Measurements from ENCODE around the gene PCDHGB3. TPM values are rescaled to one million over a fixed set of nuclear protein-coding genes. Genes with fewer than 3 reads are reported as not detected.
"Not testable (repeated sequence)": the region's sequence is repeated elsewhere in the genome, so short reads cannot be mapped to it uniquely, and the experiment has no call there.

PCDHGB3 gene
- total RNA-seq, 1 donor from 2014 or later, result 4.3 TPM

DNA sequence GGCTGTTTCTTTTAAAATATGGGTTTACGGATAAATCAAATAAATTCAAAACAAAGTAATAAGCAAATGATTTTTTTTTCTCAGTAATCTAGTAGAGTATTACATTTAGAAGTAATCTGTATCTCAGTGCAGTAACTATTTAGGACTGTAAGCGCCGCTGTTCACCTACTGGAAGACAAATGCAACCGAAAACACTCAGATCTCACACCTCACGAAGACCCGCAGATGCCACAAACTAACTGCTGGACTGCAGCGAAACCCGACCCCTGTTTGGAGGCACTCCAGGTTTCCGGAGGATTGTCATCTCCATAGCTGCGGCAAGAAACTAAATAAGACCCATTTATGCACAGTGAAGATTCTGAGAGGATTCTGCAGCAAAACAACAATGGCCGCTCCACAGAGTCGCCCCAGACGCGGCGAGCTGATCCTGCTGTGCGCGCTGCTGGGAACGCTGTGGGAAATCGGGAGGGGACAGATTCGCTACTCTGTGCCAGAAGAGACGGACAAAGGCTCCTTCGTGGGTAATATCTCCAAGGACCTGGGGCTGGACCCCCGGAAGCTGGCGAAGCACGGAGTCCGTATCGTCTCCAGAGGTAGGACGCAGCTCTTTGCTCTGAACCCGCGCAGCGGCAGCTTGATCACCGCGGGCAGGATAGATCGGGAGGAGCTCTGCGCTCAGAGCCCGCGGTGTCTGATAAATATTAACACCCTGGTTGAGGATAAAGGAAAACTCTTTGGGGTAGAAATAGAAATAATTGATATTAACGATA, 22.6 kb downstream of the PCDHGB3 start, which contains the start of gene PCDHGA8:
Gene PCDHGA8 (plus strand): TSS at position 205 of the 770 bp plus-strand sequence. CDS start 181 bp downstream, at position 386.
- no peak for DNase-seq

DNA sequence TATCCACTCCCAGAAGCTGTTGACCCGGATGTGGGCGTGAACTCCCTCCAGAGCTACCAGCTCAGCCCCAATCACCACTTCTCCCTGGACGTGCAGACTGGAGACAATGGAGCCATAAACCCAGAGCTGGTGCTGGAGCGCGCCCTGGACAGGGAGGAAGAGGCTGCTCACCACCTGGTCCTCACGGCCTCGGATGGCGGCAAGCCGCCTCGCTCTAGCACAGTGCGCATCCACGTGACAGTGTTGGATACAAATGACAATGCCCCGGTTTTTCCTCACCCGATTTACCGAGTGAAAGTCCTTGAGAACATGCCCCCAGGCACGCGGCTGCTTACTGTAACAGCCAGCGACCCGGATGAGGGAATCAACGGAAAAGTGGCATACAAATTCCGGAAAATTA, 23.2 kb downstream of the PCDHGB3 start:
- DNase-seq, result no peak

DNA sequence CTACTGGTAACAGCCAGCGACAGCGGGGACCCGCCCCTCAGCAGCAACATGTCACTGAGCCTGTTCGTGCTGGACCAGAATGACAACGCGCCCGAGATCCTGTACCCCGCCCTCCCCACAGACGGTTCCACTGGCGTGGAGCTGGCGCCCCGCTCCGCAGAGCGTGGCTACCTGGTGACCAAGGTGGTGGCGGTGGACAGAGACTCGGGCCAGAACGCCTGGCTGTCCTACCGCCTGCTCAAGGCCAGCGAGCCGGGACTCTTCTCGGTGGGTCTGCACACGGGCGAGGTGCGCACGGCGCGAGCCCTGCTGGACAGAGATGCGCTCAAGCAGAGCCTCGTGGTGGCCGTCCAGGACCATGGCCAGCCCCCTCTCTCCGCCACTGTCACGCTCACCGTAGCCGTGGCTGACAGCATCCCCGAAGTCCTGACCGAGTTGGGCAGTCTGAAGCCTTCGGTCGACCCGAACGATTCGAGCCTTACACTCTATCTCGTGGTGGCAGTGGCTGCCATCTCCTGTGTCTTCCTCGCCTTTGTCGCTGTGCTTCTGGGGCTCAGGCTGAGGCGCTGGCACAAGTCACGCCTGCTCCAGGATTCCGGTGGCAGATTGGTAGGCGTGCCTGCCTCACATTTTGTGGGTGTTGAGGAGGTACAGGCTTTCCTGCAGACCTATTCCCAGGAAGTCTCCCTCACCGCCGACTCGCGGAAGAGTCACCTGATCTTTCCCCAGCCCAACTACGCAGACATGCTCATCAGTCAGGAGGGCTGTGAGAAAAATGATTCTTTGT, 24.6 kb downstream of the PCDHGB3 start:
- DNase-seq, result not testable (repeated sequence)

DNA sequence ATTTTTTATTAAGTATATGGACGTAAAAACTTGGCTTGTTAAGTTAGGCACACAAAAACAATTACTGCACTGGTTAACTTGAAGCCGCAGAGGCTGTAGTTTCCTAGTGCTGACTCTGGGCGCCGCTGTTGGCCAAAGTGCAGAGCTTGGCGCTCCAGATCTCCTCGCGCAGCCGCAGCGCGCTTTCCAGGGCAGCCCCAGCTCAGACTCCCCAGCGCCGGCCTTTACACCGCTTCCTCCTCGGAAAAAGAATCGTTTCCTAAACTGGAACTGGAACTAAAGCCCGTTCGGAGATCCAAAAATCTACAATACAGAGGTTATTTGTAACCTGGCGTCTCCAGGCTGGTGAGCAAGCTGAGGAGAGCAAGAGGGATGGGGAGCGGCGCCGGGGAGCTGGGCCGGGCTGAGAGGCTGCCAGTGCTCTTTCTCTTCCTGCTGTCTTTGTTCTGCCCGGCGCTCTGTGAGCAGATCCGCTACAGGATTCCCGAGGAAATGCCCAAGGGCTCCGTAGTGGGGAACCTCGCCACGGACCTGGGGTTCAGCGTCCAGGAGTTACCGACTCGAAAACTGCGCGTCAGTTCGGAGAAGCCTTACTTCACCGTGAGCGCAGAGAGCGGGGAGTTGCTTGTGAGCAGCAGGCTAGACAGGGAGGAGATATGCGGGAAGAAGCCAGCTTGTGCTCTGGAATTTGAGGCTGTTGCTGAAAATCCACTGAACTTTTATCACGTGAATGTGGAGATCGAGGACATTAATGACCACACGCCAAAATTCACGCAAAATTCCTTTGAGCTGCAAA, 27.9 kb downstream of the PCDHGB3 start, which contains the start of gene PCDHGB5:
Gene PCDHGB5 (plus strand): TSS at position 192 of the 796 bp plus-strand sequence. CDS start 181 bp downstream, at position 373.
- not testable (repeated sequence) for DNase-seq

DNA sequence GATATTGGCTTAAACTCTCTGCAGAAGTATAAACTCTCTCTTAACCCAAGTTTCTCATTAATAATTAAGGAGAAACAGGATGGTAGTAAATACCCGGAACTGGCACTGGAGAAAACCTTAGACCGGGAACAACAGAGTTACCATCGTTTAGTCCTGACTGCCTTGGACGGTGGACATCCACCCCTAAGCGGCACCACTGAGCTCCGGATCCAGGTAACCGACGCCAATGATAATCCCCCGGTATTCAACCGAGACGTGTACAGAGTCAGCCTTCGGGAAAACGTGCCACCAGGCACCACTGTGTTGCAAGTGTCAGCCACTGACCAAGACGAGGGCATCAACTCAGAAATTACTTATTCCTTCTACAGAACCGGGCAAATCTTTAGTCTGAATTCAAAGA, 28.6 kb downstream of the PCDHGB3 start:
- DNase-seq, result no peak

DNA sequence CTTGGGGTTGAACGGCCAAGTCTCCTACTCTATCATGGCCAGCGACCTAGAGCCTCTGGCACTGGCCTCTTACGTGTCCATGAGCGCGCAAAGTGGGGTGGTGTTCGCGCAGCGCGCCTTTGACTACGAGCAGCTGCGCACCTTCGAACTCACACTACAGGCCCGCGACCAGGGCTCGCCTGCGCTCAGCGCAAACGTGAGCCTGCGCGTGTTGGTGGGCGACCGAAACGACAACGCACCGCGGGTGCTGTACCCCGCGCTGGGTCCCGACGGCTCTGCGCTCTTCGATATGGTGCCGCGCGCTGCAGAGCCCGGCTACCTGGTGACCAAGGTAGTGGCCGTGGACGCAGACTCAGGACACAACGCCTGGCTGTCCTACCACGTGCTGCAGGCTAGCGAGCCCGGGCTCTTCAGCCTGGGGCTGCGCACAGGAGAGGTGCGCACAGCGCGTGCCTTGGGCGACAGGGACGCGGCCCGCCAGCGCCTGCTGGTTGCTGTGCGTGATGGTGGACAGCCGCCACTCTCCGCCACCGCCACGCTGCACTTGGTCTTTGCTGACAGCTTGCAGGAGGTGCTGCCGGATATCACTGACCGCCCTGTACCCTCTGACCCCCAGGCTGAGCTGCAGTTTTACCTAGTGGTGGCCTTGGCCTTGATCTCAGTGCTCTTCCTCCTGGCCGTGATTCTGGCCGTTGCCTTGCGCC, 29.7 kb downstream of the PCDHGB3 start:
- no peak for DNase-seq

DNA sequence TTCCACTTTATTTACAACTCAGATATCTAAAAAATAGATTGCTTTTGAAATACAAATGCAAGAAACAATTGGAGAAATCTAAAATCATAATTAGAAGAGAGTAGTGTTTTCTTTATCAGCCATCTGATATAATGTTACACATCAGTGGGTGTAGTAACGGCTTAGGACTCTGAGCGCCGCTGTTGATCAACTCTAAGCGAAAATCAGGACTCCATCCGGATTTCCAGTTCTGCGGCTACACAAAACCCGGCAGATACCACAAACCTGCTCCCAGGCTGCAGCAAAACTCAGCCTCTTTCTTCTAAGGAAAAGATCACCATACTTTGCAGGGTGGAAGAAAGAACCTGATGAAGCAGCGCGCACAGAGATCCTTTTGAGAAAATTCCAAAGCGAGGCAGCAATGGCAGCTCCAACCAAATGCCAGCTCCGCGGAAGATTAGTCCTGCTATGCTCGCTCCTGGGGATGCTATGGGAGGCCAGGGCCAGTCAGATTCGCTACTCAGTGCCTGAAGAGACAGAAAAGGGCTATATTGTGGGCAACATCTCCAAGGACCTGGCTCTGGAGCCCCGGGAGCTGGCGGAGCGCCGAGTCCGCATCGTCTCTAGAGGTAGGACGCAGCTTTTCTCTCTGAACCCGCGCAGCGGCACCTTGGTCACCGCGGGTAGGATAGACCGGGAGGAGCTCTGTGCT, 32.7 kb downstream of the PCDHGB3 start, which contains the start of gene PCDHGA9:
Gene PCDHGA9 (plus strand): TSS at position 226 of the 691 bp plus-strand sequence. CDS start 175 bp downstream, at position 401.
- DNase-seq, result no peak

DNA sequence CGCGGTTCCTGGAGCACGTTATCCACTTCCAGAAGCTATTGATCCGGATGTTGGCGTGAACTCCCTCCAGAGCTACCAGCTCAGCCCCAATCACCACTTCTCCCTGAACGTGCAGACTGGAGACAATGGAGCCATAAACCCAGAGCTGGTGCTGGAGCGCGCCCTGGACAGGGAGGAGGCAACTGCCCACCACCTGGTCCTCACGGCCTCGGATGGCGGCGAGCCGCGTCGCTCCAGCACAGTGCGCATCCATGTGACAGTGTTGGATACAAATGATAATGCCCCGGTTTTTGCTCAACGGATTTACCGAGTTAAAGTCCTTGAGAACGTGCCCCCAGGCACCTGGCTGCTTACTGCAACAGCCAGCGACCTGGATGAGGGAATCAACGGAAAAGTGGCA, 33.3 kb downstream of the PCDHGB3 start:
- DNase-seq, result no peak

DNA sequence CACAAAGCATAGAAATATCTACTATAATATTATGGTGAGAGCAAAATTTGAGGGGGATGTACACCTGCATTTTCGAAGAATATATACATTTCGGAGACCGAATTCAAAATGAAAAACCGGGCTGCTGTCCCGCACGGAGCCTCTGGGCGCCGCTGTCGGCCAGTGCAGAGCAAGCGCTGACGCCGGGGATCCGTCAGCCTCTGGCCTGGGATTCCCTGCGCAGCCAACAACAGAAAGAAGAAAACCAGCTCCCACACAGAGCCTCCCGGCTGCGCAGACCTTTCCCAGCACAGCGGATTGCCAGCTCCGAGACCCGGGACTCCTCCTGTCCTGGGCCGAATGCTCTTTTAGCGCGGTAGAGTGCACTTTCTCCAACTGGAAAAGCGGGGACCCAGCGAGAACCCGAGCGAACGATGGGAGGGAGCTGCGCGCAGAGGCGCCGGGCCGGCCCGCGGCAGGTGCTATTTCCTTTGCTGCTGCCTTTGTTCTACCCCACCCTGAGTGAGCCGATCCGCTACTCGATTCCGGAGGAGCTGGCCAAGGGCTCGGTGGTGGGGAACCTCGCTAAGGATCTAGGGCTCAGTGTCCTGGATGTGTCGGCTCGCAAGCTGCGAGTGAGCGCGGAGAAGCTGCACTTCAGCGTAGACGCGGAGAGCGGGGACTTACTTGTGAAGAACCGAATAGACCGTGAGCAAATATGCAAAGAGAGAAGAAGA, 37.9 kb downstream of the PCDHGB3 start, which contains the start of gene PCDHGB6:
Gene PCDHGB6 (plus strand): TSS at position 232 of the 716 bp plus-strand sequence. CDS start 182 bp downstream, at position 414.
- not testable (repeated sequence) for DNase-seq

DNA sequence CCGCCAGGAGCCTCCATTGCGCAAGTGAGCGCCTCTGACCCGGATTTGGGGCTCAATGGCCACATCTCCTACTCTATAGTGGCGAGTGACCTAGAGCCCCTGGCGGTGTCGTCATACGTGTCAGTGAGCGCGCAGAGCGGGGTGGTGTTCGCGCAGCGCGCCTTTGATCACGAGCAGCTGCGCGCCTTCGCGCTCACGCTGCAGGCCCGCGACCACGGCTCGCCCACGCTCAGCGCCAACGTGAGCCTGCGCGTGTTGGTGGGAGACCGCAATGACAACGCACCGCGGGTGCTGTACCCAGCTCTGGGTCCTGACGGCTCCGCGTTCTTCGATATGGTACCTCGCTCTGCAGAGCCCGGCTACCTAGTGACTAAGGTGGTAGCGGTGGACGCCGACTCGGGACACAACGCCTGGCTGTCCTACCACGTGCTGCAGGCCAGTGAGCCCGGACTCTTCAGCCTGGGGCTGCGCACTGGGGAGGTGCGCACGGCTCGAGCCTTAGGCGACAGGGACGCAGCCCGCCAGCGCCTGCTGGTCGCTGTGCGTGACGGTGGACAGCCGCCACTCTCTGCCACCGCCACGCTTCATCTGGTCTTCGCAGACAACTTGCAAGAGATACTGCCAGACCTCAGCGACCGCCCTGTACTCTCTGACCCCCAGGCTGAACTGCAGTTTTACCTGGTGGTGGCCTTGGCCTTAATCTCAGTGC, 39.7 kb downstream of the PCDHGB3 start:
- no peak for DNase-seq

DNA sequence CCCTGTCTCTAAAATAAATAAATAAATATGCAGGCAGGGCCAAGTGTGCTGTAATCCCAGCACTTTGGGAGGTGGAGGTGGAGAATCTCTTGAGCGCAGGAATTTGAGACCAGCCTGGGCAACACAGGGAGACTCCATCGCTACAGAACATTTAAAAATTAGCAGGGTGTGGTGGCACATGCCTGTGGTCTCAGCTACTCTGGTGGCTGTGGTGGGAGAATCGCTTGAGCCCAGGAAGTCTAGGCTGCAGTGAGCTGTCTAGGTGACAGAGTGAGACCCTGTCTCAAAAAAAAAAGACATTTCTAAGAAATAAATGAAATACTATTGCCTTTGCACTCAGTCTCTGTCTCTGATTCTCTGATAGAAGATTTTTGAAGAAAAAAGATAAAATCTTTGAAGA, 41.5 kb downstream of the PCDHGB3 start:
- no peak for DNase-seq

DNA sequence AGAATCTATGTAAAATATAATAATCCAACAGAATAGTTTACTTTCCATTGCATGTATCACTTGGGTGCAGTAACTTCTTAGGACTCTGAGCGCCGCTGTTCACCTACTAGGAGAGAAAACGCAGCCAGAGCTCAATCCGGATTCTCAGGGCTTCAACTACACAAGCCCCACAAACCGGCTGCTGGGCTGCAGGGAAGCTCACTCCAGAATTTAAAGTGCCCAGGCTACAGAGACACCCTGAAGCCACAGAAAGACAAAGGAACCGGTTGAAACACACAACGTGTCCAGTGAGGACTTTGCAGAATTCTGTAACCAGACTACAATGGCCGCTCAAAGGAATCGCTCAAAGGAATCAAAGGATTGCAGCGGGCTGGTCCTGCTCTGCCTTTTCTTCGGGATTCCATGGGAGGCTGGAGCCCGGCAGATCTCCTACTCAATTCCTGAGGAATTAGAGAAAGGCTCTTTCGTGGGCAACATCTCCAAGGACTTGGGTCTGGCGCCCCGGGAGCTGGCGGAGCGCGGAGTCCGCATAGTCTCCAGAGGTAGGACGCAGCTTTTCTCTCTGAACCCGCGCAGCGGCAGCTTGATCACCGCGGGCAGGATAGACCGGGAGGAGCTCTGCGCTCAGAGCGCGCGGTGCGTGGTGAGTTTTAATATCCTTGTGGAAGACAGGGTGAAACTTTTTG, 43.0 kb downstream of the PCDHGB3 start, which contains the start of gene PCDHGA10:
Gene PCDHGA10 (plus strand): TSS at position 134 of the 686 bp plus-strand sequence. CDS start 189 bp downstream, at position 323.
- no peak for DNase-seq

DNA sequence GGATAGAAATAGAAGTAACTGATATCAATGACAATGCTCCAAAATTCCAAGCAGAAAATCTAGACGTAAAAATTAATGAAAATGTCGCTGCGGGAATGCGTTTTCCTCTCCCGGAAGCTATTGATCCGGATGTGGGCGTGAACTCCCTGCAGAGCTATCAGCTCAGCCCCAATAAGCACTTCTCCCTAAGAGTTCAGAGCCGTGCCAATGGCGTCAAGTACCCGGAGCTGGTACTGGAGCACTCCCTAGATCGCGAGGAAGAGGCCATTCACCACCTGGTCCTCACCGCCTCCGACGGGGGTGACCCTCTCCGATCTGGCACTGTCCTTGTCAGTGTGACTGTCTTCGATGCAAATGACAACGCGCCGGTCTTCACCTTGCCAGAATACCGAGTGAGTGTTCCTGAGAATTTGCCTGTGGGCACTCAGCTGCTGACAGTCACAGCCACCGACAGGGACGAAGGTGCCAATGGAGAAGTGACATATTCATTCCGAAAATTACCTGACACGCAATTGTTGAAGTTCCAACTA, 43.6 kb downstream of the PCDHGB3 start:
- no peak for DNase-seq

DNA sequence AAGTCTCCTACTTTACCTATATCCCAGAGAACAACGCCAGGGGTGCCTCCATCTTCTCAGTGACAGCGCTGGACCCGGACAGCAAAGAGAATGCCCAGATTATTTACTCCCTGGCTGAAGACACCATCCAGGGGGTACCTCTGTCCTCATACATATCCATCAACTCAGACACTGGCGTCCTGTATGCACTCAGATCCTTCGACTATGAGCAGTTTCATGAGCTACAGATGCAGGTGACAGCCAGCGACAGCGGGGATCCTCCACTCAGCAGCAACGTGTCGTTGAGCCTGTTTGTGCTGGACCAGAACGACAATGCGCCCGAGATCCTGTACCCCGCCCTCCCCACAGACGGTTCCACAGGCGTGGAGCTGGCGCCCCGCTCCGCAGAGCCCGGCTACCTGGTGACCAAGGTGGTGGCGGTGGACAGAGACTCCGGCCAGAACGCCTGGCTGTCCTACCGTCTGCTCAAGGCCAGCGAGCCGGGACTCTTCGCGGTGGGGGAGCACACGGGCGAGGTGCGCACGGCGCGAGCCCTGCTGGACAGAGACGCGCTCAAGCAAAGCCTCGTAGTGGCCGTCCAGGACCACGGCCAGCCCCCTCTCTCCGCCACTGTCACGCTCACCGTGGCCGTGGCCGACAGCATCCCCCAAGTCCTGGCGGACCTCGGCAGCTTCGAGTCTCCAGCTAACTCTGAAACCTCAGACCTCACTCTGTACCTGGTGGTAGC, 44.7 kb downstream of the PCDHGB3 start:
- DNase-seq, result not testable (repeated sequence)

DNA sequence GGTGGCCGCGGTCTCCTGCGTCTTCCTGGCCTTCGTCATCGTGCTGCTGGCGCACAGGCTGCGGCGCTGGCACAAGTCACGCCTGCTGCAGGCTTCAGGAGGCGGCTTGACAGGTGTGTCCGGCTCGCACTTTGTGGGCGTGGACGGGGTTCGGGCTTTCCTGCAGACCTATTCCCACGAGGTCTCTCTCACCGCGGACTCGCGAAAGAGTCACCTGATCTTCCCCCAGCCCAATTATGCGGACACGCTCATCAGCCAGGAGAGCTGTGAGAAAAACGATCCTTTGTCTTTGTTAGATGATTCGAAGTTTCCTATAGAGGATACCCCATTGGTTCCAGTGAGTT, 45.2 kb downstream of the PCDHGB3 start:
- not testable (repeated sequence) for DNase-seq

DNA sequence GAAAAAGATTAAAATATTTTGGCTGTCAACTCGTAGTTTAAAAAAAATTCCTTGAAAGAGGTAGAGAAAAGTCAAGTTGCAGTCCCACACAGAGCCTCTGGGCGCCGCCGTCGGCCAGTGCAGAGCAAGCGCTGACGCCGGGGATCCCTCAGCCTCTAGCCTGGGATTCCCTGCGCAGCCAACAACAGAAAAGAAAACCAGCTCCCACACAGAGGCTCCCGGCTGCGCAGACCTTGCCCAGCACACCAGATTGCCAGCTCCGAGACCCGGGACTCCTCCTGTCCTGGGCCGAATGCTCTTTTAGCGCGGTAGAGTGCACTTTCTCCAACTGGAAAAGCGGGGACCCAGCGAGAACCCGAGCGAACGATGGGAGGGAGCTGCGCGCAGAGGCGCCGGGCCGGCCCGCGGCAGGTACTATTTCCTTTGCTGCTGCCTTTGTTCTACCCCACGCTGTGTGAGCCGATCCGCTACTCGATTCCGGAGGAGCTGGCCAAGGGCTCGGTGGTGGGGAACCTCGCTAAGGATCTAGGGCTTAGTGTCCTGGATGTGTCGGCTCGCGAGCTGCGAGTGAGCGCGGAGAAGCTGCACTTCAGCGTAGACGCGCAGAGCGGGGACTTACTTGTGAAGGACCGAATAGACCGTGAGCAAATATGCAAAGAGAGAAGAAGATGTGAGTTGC, 47.6 kb downstream of the PCDHGB3 start, which contains the start of gene PCDHGB7:
Gene PCDHGB7 (plus strand): TSS at position 184 of the 679 bp plus-strand sequence. CDS start 183 bp downstream, at position 367.
- peak; percentile 5 for DNase-seq
